Measurements from ENCODE around the gene CNTNAP1.
A peak's percentile ranks its signal among the peaks of the same experiment; 100 is the strongest.

The CNTNAP1 gene

GRCh38 chr17:42685831-42686230 is 3.5 kb downstream of the CNTNAP1 start:
- no peak for DNase-seq (ENCODE audit: low spot score)

DNA sequence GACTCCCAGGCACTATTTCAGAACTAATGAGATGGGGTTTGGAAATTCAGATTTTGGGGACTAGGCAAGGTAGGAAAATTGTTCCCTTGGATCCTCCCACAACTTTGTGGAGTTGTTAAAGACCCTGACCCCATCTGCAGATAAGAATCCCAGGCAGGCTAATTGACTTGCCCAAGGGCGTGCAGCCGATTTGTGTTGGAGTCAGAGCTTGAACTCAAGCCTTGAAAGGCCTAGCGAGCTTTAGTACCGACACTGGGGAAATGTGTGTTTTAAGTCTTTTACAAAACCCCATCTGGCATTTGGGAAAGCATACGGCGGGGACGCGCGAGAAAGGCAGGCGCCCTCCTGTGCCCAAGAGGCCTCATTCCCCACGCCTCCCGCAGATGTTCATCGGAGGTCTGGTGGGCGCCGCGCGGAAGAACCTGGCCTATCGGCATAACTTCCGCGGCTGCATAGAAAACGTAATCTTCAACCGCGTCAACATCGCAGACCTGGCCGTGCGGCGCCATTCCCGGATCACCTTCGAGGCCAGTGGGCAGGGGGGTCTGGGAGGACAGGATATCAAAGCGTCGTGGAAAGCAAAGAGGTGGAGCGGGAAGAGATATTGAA is 4.3 kb downstream of the CNTNAP1 start:
- no peak for DNase-seq (ENCODE audit: low spot score)

DNA sequence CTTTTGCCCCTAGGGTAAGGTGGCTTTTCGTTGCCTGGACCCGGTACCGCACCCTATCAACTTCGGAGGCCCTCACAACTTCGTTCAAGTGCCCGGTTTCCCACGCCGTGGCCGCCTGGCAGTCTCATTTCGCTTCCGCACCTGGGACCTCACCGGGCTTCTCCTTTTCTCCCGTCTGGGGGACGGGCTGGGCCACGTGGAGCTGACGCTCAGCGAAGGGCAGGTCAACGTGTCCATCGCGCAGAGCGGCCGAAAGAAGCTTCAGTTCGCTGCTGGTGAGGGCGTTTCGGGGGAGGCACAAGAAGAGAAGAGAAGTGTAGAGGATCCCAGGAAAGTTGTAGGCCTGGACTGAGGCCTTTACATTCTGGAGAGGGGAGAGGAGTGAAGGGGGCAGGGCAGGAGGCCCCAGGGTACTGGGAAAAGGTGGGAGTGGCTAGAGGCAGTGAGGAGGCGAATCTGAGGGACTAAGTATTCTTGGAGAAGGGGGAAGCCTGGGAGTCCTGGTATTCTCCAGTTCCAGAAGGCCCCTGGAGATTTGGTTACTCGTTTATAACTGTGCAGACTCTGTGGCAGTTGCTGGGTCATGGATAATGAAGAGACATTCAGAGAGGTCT is 5.5 kb downstream of the CNTNAP1 start:
- no peak for DNase-seq (ENCODE audit: low spot score)

GRCh38 chr17:42690596-42690995 is 8.3 kb downstream of the CNTNAP1 start:
- no peak for DNase-seq (ENCODE audit: low spot score)

DNA sequence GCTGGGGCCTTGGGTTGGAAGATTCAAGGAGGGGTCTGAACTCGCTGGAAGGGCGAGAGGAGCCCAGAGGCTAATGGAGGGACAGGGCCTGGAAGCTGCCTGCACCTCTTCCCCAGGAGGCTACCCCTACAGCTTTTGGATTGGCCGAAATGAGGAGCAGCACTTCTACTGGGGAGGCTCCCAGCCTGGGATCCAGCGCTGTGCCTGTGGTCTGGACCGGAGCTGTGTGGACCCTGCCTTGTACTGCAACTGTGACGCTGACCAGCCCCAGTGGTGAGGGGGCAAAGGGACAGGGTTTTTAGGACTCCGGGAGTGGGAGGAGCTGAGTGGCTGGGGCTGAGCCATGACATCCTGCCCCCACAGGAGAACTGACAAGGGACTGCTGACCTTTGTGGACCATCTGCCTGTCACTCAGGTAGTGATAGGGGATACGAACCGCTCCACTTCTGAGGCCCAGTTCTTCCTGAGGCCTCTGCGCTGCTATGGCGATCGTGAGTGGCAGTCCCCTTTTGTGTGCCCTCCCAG is 8.8 kb downstream of the CNTNAP1 start:
- no peak for DNase-seq (ENCODE audit: low spot score)

GRCh38 chr17:42692489-42692888 is 10.2 kb downstream of the CNTNAP1 start:
- DNase-seq (ENCODE audit: low spot score), result no peak

DNA sequence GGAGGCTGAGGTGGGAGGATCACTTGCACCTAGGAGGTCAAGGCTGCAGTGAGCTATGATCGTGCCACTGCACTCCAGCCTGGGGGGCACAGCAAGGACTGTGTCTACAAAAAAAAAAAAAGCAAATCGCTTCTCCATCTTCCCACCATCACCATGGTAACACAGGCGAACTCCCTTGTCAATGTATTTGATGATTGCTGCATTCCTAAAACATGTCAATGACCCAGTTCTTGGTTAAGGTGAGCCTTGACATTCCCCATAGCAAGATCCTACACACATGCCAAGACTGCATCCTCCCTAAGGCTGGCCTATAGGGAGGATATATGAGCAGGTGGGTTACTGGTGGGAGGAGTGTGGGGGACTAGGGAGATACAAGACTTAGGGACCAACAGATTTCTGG is 12.2 kb downstream of the CNTNAP1 start:
- DNase-seq (ENCODE audit: low spot score), result no peak

DNA sequence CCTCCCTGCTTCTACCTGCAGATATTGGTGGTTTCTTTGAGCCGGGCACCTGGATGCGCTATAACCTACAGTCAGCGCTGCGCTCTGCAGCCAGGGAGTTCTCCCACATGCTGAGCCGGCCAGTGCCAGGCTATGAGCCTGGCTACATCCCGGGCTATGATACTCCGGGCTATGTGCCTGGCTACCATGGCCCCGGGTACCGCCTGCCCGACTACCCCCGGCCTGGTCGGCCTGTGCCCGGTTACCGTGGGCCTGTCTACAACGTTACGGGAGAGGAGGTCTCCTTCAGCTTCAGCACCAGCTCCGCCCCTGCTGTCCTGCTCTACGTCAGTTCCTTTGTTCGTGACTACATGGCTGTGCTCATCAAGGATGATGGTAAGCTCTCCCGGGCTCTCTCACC is 13.2 kb downstream of the CNTNAP1 start:
- peak; percentile 42 for DNase-seq (ENCODE audit: low spot score)

GRCh38 chr17:42697108-42697811 is 14.9 kb downstream of the CNTNAP1 start:
- DNase-seq (ENCODE audit: low spot score), result peak; percentile 22

GRCh38 chr17:42698736-42699414 is 16.5 kb downstream of the CNTNAP1 start:
- peak; percentile 93 for DNase-seq (ENCODE audit: low spot score)

GRCh38 chr17:42699415-42699740 is 17.0 kb downstream of the CNTNAP1 start:
- no peak for DNase-seq (ENCODE audit: low spot score)

GRCh38 chr17:42700586-42701289 is 18.4 kb downstream of the CNTNAP1 start:
- no peak for DNase-seq (ENCODE audit: low spot score)

DNA sequence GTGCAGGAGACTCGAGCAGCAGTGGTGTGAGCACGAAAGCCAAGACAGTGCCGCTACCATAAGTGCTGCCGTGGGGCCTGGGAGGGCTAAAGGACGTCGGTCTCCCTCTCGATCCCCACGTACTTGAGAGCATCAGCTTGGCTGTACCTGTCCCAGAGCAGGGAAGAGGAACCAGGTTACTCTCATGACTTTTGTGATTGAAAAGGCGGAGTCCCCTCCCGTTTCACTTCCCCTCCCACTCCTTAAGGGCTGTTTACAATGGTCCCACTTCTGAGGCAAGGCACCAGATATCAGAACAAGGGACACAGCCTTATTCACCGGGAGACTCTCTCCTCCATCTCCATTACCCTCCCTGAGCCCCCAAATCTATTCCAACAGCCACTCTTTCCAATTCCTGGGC is 20.1 kb downstream of the CNTNAP1 start:
- DNase-seq (ENCODE audit: low spot score), result no peak

- no peak for DNase-seq (ENCODE audit: low spot score)
These were observed 22.1 kb downstream of the CNTNAP1 start for GRCh38 chr17:42704490-42704836.

DNA sequence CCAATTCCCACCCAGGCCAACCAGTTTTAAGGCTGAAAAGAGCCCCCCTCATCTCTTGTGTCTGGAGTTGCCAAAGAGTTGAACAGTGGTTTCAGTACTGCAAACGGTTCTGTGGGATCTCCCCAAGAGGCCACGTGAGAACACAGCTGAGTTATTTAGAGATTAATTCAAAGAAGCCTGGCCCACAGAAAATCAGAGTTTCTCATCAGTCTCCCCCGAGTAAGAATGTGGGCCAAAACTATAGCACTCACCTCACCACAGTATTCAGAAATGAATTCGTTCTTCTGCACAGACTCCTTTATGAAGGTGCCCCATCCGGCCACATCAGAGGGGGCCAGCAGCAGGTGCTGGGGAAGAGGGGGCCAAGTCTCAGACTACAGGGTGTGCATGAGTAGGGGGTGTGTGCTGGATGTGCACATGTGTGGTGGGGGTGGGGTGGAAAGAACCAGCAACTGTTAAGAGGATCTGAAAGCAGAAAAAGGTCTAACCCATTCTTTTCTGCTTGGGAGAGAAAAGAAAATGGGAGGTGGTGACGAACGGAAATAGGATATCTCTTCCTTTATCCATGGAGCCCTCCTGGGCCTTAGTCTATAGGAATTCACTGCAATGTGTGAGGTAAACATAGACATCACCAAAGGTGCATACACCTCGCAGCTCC is 22.6 kb downstream of the CNTNAP1 start:
- no peak for DNase-seq (ENCODE audit: low spot score)

GRCh38 chr17:42706732-42707131 is 24.4 kb downstream of the CNTNAP1 start:
- DNase-seq (ENCODE audit: low spot score), result no peak

DNA sequence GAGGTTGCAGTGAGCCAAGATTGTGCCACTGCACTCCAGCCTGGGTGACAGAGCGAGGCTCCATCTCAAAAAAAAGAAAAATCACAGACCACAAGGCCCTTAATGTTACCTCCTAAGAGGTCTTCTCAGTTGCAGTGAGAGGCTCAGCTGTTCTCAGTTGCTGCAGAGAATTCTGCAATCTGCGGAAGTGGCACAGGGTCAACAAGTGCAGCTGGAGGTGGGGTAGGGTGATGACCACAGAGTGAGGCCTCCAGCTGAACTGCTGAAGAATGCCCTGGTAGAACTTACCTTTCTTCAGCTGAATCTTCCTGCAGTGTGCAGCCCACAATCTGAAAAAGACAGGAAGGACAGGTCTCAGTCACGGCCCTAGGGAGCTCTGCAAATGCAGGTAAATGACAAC is 26.3 kb downstream of the CNTNAP1 start:
- DNase-seq (ENCODE audit: low spot score), result no peak

GRCh38 chr17:42709561-42709960 is 27.2 kb downstream of the CNTNAP1 start:
- DNase-seq (ENCODE audit: low spot score), result no peak

GRCh38 chr17:42720996-42721583 is 38.8 kb downstream of the CNTNAP1 start:
- peak; percentile 80 for DNase-seq (ENCODE audit: low spot score)

GRCh38 chr17:42723636-42724035 is 41.3 kb downstream of the CNTNAP1 start:
- DNase-seq (ENCODE audit: low spot score), result no peak

DNA sequence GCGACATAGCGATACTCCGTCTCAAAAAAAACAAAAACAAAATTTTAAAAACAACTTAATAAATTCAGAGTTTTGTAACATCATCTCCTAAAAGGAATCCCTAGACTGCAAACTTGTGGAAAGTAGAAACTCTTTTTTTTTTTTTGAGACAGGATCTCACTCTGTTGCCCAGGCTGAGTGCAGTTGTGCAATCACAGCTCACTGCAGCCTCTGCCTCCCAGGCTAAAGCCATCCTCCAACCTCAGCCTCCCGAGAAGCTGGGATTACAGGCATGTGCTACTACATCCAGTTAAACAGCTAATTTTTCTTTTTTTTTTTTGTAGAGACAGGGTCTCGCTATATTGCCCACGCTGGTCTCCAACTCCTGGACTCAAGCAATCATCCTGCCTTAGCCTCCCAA is 42.8 kb downstream of the CNTNAP1 start:
- no peak for DNase-seq (ENCODE audit: low spot score)
